OCI-LY7 (cell line): Measurements from ENCODE around the gene MIA2. TPM values are rescaled to one million over a fixed set of nuclear protein-coding genes. Genes with fewer than 3 reads are reported as not detected.

Experiments used
- BruUV-seq: library from RNA; stranded (reverse); fragments of 400-500 nt; replicated peaks from 2 replicates; lab custom pipeline; 2021; lab: Mats Ljungman, UMichigan
- CTCF ChIA-PET: fragments of 300-600 bp; sonication (Branson Sonifier 250); formaldehyde crosslinking; loops from one replicate; lab custom pipeline; 2022; ENCODE audit warnings: antibody characterized with exemption; ENCODE audit not compliant: unreplicated experiment; lab: Charles Lee
- POLR2A ChIA-PET: fragments of 300-600 bp; sonication (Branson Sonifier 250); formaldehyde crosslinking; loops from one replicate; lab custom pipeline; 2022; ENCODE audit warnings: antibody characterized with exemption; lab: Charles Lee
- DNase-seq: peaks from one replicate; pipeline ENCODE4 v3.0.0-alpha.2; 2015; ENCODE audit warnings: low spot score
- H2AFZ ChIP-seq: fragments of 200-600 bp; sonication (generic), shearing (Covaris generic); 2 replicates; pipeline ENCODE4 v1.6.1; 2014; ENCODE audit warnings: mild to moderate bottlenecking, antibody characterized with exemption, low read length, moderate library complexity
- H3K27ac ChIP-seq: fragments of 200-600 bp; sonication (generic); 2 replicates; pipeline ENCODE4 v1.5.1; 2014; ENCODE audit warnings: mixed run types, low read depth, mild to moderate bottlenecking, moderate library complexity, low read length, inconsistent platforms; ENCODE audit not compliant: poor library complexity, severe bottlenecking
- H3K36me3 ChIP-seq: fragments of 200-600 bp; sonication (generic); 2 replicates; pipeline ENCODE4 v1.6.1; 2014; ENCODE audit warnings: mild to moderate bottlenecking, antibody characterized with exemption, low read length, moderate library complexity, mixed read lengths; ENCODE audit not compliant: insufficient read depth
- H3K4me1 ChIP-seq: fragments of 200-600 bp; sonication (generic); 2 replicates; pipeline ENCODE4 v1.5.1; 2014; ENCODE audit warnings: mild to moderate bottlenecking, low read length; ENCODE audit not compliant: insufficient read depth, poor library complexity, severe bottlenecking
- H3K4me2 ChIP-seq: fragments of 200-600 bp; sonication (generic); 2 replicates; pipeline ENCODE4 v1.6.1; 2014; ENCODE audit warnings: mild to moderate bottlenecking, low read length
- H3K4me3 ChIP-seq: fragments of 200-600 bp; sonication (generic); 2 replicates; pipeline ENCODE4 v1.5.1; 2014; ENCODE audit warnings: mild to moderate bottlenecking, low read depth, low read length; ENCODE audit not compliant: poor library complexity, severe bottlenecking
- H3K79me2 ChIP-seq: fragments of 200-600 bp; sonication (generic); 2 replicates; pipeline ENCODE4 v1.6.1; 2016; ENCODE audit warnings: low read depth, mild to moderate bottlenecking, low read length, moderate library complexity, mixed read lengths; ENCODE audit not compliant: insufficient read depth
- H3K9me2 ChIP-seq: fragments of 200-600 bp; sonication (generic); 2 replicates; pipeline ENCODE4 v1.6.1; 2016; ENCODE audit warnings: mild to moderate bottlenecking, low read length, mixed read lengths; ENCODE audit not compliant: insufficient read depth
- H3K9me3 ChIP-seq: fragments of 200-600 bp; sonication (generic); 2 replicates; pipeline ENCODE4 v1.6.1; 2014; ENCODE audit warnings: mild to moderate bottlenecking, mixed run types, low read length, mixed read lengths
- H4K20me1 ChIP-seq: fragments of 200-600 bp; sonication (generic); 2 replicates; pipeline ENCODE4 v1.6.1; 2014; ENCODE audit warnings: mild to moderate bottlenecking, antibody characterized with exemption, low read length, moderate library complexity, mixed read lengths; ENCODE audit not compliant: insufficient read depth
- EZH2phosphoT487 ChIP-seq: fragments of 200-600 bp; sonication (generic); IDR thresholded peaks from 2 replicates; pipeline ENCODE4 v1.6.1; 2018; ENCODE audit warnings: low read depth, borderline replicate concordance, mild to moderate bottlenecking, mixed run types, antibody characterized with exemption, low read length, moderate library complexity, mixed read lengths
- intact Hi-C: fragments of 100-400 bp; cut with micrococcal nuclease; formaldehyde crosslinking; loops from one replicate; pipeline ENCODE4 v1.10.0; 2022; ENCODE audit not compliant: unreplicated experiment
- total RNA-seq, 2 experiments: library from RNA; depleted of rRNA in 1 of 2; stranded (reverse); fragments of >200 nt in 1 of 2; shearing (Covaris generic) in 1 of 2; gene quantifications; 2 replicates each; pipeline ENCODE4 v1.2.3, GENCODE V29; 2014 to 2022
- TF ChIP-seq, protein P1 (sequence below): fragments of 200-600 bp; sonication (generic); conservative IDR thresholded peaks from 2 replicates; pipeline ENCODE4 v1.5.1; 2014; ENCODE audit warnings: mild to moderate bottlenecking, antibody characterized with exemption, low read length, moderate library complexity, mixed read lengths

The MIA2 gene
- total RNA-seq, 2 experiments from 2014 or later, result 20.2 to 28.3 TPM

DNA sequence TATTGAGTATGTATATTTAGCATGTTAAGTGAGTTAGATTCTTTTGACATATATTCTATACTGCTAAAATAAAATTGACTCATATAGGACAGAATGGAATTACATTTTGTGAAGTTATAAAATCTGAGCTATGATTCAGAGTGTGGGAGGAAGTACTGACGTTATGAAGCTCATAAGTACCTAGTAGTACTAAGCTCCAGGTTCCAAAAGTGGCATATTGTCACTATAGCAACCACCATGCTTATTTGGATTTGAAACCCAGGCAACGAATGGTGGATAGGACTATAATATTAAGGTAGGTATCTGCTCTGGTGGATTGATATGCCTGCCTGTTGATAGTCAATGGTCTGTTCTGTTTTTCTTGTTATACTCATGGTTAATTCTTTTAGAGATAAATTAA is 200.7 kb downstream of the MIA2 start:
- ChIA-PET POLR2A (interaction anchor here (0.6 to 4.7 kb wide), 8 partner anchors 10 to 323 kb away, joined by 3 to 35 read pairs (median 6); no protein-coding TSS in a partner anchor), CTCF (no interaction called here)
- Histone ChIP-seq H3K9me2 (no peaks in the 10 kb centered on the region), H3K27ac (no peak overlapping the region), H4K20me1 (peaks cover 17% of the 10 kb centered on the region), H3K36me3 (no peaks in the 10 kb centered on the region), H3K9me3 (no peaks in the 10 kb centered on the region), H3K79me2 (peaks cover 29% of the 10 kb centered on the region), H3K4me2 (peak overlapping the region; percentile 87; the same call in 1 of the 2 replicates), H2AFZ (0 out of 2 replicates have a peak overlapping the region, but pooled peaks have one; percentile 90), H3K4me1 (peaks cover 22% of the 10 kb centered on the region), H3K4me3 (no peak overlapping the region)
- TF ChIP-seq, protein P1, sequence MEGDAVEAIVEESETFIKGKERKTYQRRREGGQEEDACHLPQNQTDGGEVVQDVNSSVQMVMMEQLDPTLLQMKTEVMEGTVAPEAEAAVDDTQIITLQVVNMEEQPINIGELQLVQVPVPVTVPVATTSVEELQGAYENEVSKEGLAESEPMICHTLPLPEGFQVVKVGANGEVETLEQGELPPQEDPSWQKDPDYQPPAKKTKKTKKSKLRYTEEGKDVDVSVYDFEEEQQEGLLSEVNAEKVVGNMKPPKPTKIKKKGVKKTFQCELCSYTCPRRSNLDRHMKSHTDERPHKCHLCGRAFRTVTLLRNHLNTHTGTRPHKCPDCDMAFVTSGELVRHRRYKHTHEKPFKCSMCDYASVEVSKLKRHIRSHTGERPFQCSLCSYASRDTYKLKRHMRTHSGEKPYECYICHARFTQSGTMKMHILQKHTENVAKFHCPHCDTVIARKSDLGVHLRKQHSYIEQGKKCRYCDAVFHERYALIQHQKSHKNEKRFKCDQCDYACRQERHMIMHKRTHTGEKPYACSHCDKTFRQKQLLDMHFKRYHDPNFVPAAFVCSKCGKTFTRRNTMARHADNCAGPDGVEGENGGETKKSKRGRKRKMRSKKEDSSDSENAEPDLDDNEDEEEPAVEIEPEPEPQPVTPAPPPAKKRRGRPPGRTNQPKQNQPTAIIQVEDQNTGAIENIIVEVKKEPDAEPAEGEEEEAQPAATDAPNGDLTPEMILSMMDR, result no peak
- no peak for TF ChIP-seq EZH2phosphoT487
- no TSS peak for BruUV-seq
- DNase-seq, result no peak
- intact Hi-C loops, result loop anchor here (5.0 kb wide), 1 partner anchor 202 kb away; the partner anchor contains the start of gene MIA2

DNA sequence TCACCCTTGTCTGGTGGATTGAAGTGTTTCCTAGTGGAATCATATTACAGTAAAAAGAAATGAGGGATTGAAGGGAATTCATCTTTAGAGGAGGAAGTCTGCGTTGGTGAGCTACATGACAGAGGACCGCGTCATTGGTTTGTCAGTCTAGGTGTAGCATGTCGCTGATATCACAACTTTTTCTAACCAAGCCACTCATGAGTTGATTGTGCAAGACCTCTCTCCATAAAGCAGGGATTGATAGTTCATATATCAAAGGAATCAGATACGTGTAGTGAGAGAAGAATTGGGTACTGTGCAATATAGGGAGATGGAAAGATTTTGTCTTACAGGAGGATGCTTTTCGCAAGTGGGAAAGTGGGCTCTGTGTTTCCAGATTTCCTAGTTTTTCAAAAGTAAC is 201.5 kb downstream of the MIA2 start:
- no peak for DNase-seq
- TF ChIP-seq EZH2phosphoT487, result no peak
- TF ChIP-seq, protein P1, result no peak
- H3K36me3 ChIP-seq, result no peaks in the 10 kb centered on the region
- intact Hi-C loops, result no loop called here
- no peaks in the 10 kb centered on the region for H3K9me2 ChIP-seq
- BruUV-seq, result no TSS peak
- no peak overlapping the region for H3K27ac ChIP-seq
- H3K4me3 ChIP-seq, result no peak overlapping the region
- peaks cover 10% of the 10 kb centered on the region for H4K20me1 ChIP-seq
- no peaks in the 10 kb centered on the region for H3K9me3 ChIP-seq
- POLR2A ChIA-PET, result interaction anchor here (0.7 to 4.7 kb wide), 6 partner anchors 10 to 239 kb away, joined by 3 to 35 read pairs (median 4); no protein-coding TSS in a partner anchor
- CTCF ChIA-PET, result no interaction called here
- H3K79me2 ChIP-seq, result peaks cover 21% of the 10 kb centered on the region
- H3K4me2 ChIP-seq, result no peak overlapping the region
- peaks cover 13% of the 10 kb centered on the region for H3K4me1 ChIP-seq
- no peak overlapping the region for H2AFZ ChIP-seq

Other genes starting within 250 kb of the MIA2 start
- gene SEC23A, start 130.7 kb upstream of the MIA2 start, total RNA-seq (2014; rRNA removed; shearing (Covaris generic)), result 55.7 and 68.8 TPM in 2 replicates
- gene SEC23A, start 130.7 kb upstream of the MIA2 start, total RNA-seq (2022), result 47.5 and 55.1 TPM in 2 replicates
- gene GEMIN2, start 119.6 kb upstream of the MIA2 start, total RNA-seq (2014; rRNA removed; shearing (Covaris generic)), result 53.4 and 72.0 TPM in 2 replicates
- 46.2 and 47.1 TPM in 2 replicates for gene GEMIN2, start 119.6 kb upstream of the MIA2 start, total RNA-seq (2022)
- 21.0 and 30.3 TPM in 2 replicates for gene TRAPPC6B, start 63.6 kb upstream of the MIA2 start, total RNA-seq (2014; rRNA removed; shearing (Covaris generic))
- gene TRAPPC6B, start 63.6 kb upstream of the MIA2 start, total RNA-seq (2022), result 27.2 and 30.7 TPM in 2 replicates
- 93.5 and 137 TPM in 2 replicates for gene PNN, start 58.7 kb upstream of the MIA2 start, total RNA-seq (2014; rRNA removed; shearing (Covaris generic))
- 187 and 214 TPM in 2 replicates for gene PNN, start 58.7 kb upstream of the MIA2 start, total RNA-seq (2022)
- 14.2 and 19.8 TPM in 2 replicates for gene FBXO33, start 198.5 kb downstream of the MIA2 start, total RNA-seq (2014; rRNA removed; shearing (Covaris generic))
- gene FBXO33, start 198.5 kb downstream of the MIA2 start, total RNA-seq (2022), result 16.6 and 17.4 TPM in 2 replicates